A172 (cell line): ENCODE data around the gene PHAF1. TPM values are rescaled to one million over a fixed set of nuclear protein-coding genes. Genes with fewer than 3 reads are reported as not detected.

Experiments
- DNase-seq: peaks from one replicate; pipeline ENCODE4 v3.0.0-alpha.2; 2015; ENCODE audit warnings: low spot score
- total RNA-seq: library from RNA; depleted of rRNA; stranded (reverse); fragments of >200 nt; shearing (Covaris generic); gene quantifications from 2 replicates; pipeline ENCODE4 v1.2.3, GENCODE V29; 2014; rRNA removed

Gene PHAF1
- 21.7 and 26.4 TPM in 2 replicates for total RNA-seq

GRCh38 chr16:67109407-67110135 is at the start of gene PHAF1:
Gene PHAF1 (plus strand): TSS chr16:67109941. CDS start chr16:67110176, 235 bp downstream.
- DNase-seq = peak; percentile 77

DNA sequence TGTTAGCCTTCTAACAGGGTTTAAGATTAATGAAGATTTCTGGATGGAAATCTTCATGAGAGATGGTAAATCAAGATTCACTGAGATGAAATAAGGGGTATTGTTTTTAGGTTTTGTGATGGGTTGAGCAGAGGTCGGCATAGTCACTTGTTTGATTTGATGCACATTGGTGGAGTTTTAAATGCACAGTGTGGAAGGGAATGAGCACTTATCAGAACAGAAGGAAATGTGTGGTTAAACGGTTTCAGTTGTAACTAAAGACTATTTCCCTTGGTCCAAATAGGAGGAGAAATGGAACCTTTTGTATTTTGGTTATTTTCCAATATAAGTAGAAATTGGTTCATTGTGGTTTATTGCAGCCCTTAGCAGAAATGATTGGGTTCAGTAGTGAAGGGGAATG is 46.7 kb upstream of the PHAF1 start:
- DNase-seq = no peak

GRCh38 chr16:67068212-67068753 is 41.5 kb upstream of the PHAF1 start:
- peak; percentile 9 for DNase-seq

GRCh38 chr16:67071476-67072048 is 38.2 kb upstream of the PHAF1 start:
- no peak for DNase-seq

GRCh38 chr16:67075331-67075730 is 34.4 kb upstream of the PHAF1 start:
- DNase-seq = no peak

- DNase-seq = no peak
These were observed 31.9 kb upstream of the PHAF1 start for GRCh38 chr16:67077871-67078270.

DNA sequence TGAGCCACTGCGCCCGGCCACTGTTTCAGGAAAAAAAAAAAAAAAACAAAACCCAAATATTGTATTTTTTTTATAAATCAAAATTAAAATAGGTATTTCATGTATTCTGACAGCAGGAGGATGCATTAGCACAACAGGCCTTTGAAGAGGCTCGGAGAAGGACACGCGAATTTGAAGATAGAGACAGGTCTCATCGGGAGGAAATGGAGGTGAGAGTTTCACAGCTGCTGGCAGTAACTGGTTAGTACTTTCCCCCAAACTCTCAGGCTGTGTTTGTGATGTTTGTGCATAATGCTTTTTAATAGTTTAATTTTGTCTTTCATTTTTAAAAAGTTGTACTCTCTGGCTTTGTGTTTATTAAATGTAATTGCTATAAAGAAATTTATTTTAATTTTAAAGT is 27.6 kb upstream of the PHAF1 start:
- no peak for DNase-seq

DNA sequence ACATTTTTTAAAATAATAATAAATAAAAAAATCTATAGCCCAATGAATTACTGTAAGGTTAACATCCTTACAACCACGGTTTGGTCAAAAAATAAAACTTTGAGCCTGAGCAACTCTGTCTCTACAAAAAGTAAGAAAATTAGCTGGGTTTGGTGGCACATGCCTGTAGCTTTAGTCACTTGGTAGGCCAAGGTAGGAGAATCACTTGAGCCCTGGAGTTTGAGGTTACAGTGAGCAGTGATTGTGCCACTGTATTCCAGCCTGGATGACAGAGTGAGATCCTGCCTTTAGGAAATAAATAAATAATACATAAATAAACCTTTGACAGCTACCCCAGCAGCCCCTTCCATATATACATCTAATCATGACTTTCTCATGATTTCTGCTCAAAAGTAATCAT is 26.9 kb upstream of the PHAF1 start:
- DNase-seq = peak; percentile 7

DNA sequence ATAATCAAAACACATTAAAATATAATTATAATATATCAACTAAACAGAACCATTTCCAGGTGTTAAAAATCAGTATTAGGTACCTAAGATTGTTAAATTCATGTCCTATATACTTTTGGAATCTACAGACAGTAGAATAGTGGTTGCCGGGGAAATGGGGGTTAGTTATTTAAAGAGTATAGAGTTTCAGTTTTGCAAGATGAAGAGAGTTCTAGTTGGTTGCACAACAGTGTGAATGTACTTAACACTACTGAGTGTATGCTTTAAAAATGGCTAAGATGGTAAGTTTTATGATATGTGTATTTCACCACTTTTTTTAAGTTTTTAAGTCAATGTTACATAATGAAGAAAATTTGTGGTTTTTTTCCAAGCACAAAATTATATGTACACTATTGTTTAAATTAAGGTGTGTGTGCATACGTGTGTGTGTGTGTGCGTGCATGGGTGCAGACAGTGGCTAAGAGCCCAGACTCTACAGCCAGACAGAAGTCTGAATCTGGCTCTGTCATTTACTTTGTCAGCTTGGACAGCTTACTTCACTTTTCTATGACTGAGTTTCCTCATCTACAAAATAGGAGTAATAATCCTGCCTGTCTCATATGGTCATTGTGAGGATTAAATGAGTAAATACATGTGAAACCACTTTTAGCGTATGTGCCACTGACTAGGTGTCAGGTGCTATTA is 25.3 kb upstream of the PHAF1 start:
- no peak for DNase-seq

- no peak for DNase-seq
These were observed 22.9 kb upstream of the PHAF1 start for GRCh38 chr16:67086822-67087221.

DNA sequence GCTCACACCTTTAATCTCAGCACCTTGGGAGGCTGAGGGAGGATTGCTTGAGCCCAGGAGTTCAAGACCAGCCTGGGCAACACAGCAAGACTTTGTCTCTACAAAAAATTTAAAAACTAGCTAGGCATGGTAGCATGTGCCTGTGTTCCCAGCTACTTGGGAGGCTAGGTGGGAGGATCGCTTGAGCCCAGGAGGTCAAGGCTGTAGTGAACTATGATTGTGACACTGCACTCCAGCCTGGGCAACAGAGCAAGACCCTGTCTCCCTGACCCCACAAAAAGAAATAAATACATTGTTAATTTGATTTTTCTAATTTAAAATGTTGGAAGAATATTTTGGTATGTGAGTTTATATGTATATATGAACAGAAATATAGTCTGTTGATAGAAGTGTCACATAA is 22.4 kb upstream of the PHAF1 start:
- no peak for DNase-seq

GRCh38 chr16:67087803-67088202 is 21.9 kb upstream of the PHAF1 start:
- no peak for DNase-seq

- no peak for DNase-seq
These were observed 21.2 kb upstream of the PHAF1 start for GRCh38 chr16:67088551-67088950.

GRCh38 chr16:67089101-67089500 is 20.6 kb upstream of the PHAF1 start:
- no peak for DNase-seq

DNA sequence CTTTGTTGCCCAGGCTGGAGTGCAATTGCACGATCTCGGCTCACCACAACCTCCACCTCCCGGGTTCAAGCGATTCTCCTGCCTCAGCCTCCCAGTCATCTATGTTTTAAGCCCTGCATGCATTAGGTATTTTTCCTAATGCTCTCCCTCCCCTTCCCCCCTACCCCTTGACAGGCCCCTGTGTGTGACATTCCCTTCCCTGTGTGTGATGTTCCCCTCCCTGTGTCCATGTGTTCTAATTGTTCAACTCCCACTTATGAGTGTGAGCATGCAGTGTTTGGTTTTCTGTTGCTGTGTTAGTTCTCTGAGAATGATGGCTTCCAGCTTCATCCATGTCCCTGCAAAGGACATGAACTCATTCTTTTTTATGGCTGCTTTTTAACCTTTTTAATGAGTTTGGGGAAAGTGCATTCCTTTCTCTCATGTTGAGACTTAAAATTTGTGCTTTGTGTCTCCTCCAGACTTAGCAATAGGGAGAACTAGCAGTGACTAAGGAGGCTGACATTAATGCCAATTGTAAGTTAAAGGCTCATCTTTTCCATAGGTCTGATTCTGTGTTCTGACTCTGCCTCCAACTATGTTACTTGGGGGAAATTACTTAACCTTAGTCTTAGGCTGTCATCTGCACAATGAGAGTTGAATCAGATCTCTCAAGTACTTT is 17.7 kb upstream of the PHAF1 start:
- no peak for DNase-seq

DNA sequence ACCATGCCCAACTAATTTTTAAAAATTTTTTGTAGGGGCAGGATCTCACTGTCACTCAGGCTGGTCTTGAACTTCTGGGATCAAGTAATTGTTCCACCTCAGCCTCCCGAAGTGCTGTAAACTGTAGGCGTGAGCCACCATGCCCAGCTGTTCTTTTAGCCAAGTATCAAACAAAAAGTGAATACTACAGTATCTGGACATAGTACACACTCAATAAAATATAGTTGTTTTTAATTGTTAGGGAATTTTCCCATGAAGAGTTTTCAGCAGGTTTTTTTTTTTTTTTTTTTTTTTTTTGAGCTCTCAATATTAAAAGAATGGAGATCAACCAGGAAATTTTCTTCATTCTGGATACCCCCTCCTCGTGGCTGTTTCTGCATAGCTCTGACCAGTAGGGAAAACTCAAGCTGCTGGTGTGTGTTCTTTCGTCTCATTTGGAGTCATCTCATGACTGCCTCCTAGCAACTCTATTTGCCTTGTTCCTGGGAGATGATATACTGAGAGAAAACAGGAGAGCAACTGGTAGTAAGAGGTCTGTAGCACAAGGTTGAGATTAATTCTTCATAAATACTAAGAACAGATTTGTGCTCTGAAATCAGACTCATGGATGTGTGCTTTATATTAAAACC is 16.5 kb upstream of the PHAF1 start:
- DNase-seq = no peak

GRCh38 chr16:67098599-67098998 is 11.1 kb upstream of the PHAF1 start:
- no peak for DNase-seq

DNA sequence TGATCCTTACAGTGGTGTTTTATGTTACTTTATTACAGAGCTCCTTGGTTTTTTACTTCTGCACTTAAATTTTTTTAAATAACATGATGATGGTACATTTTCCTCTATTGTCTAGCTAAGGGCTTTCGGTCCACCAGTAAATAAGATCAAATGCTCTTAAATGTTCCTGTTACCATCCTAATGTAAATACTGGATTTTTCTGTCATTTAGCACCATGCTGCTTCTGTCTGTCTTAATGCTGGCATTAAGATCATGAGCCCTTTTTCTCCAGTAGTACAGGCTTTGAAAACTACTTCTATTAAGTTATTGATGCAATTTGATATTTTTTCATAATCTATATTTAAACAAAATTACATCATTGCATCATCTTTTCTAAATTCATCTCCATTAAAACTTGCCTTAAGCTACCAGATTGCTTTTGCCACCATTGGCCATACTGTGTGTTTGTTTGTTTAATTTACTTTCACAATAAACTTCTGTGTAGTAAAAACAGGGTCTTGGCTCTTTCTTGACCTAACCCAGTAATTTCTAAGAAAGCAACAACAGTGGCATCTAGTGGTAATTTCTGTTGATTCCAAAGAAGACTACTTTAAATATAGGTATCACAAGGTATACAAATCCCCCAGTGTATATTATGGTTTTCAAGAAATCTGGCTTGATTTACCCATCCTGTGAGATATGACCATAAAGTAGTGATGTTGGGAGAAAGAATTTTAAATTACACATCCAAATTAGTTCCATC is 9.0 kb upstream of the PHAF1 start:
- peak; percentile 13 for DNase-seq

GRCh38 chr16:67101311-67102082 is 8.2 kb upstream of the PHAF1 start:
- peak; percentile 43 for DNase-seq

- DNase-seq = peak; percentile 28
These were observed 5.7 kb upstream of the PHAF1 start for GRCh38 chr16:67104061-67104460.
